K562 (cell line): ENCODE data around the gene GLIPR2. TPM values are rescaled to one million over a fixed set of nuclear protein-coding genes. Genes with fewer than 3 reads are reported as not detected.
A peak's percentile ranks its signal among the peaks of the same experiment; 100 is the strongest.

Experiments
- ATAC-seq: fragments of 200-7000 bp; cut with Tn5 transposase; 3 replicates; pipeline ENCODE4 v1.9.1; 2020; ENCODE audit warnings: moderate library complexity
- BruUV-seq: library from RNA; stranded (reverse); fragments of 400-500 nt; replicated peaks from 2 replicates; lab custom pipeline; 2021; lab: Mats Ljungman, UMichigan
- CTCF ChIA-PET: fragments of 300-600 bp; formaldehyde crosslinking; extraction: SDS; loops from one replicate; lab custom pipeline; 2021; ENCODE audit warnings: low intra/inter-chr PET ratio; lab: Yijun Ruan, JAX
- POLR2A ChIA-PET: fragments of 300-600, 350-650 bp; sonication (Branson Sonifier 250); formaldehyde crosslinking; extraction: SDS; loops from one replicate; lab custom pipeline; 2021; ENCODE audit warnings: antibody characterized with exemption, inconsistent platforms; lab: Yijun Ruan, JAX
- DNase-seq, 4 experiments: peaks; one replicate each; pipeline versions ENCODE4 v3.0.0 to v3.0.0-alpha.2; 2011 to 2018; ENCODE audit warnings: low spot score in 3 of 4, mixed read lengths in 3 of 4; ENCODE audit errors: extremely low read depth in 1 of 4
- FAIRE-seq: peaks from 2 replicates; lab custom pipeline; 2011; peaks lifted over from hg19 to GRCh38; lab: Jason Lieb, UNC
- H2AFZ ChIP-seq: 2 replicates; pipeline ENCODE4 v1.6.0; 2011; ENCODE audit warnings: low read depth, low read length, control low read depth, inconsistent platforms
- H3K27ac ChIP-seq: fragments of 200-600 bp; 3 replicates; pipeline ENCODE4 v1.8.0; 2011; ENCODE audit warnings: low read depth, mild to moderate bottlenecking, control low read depth, inconsistent platforms, low read length, moderate library complexity, mixed read lengths; ENCODE audit errors: extremely low read depth
- H3K27me3 ChIP-seq, 2 experiments: fragments of 300-600 bp in 1 of 2; 2 replicates in 1 of 2; 3 replicates in 1 of 2; pipeline versions ENCODE4 v1.6.0 to v1.8.0; 2011; ENCODE audit warnings: inconsistent platforms in 2 of 2, low read length in 2 of 2, mild to moderate bottlenecking in 1 of 2, mixed read lengths in 1 of 2, moderate library complexity in 1 of 2; ENCODE audit not compliant: control insufficient read depth in 2 of 2, insufficient read depth in 2 of 2
- H3K36me3 ChIP-seq: fragments of 300-600 bp; 3 replicates; pipeline ENCODE4 v1.8.0; 2011; ENCODE audit warnings: mild to moderate bottlenecking, low read length, inconsistent platforms; ENCODE audit not compliant: control insufficient read depth, insufficient read depth
- H3K4me1 ChIP-seq, 2 experiments: fragments of 200-600 bp in 1 of 2; replicated peaks in 1 of 2; 2 replicates in 1 of 2; 3 replicates in 1 of 2; pipeline versions ENCODE4 v1.5.1 to v1.8.0; 2011; ENCODE audit warnings: inconsistent platforms in 2 of 2, low read length in 2 of 2, mild to moderate bottlenecking in 1 of 2, mixed read lengths in 1 of 2, moderate library complexity in 1 of 2; ENCODE audit not compliant: control insufficient read depth in 2 of 2, insufficient read depth in 2 of 2
- H3K4me2 ChIP-seq: 2 replicates; pipeline ENCODE4 v1.6.1; 2011; ENCODE audit warnings: low read length, control low read depth, inconsistent platforms, mixed read lengths; ENCODE audit not compliant: insufficient read depth
- H3K4me3 ChIP-seq: fragments of 200-600 bp; sonication (generic), shearing (Covaris generic); 2 replicates; pipeline ENCODE4 v1.5.1; 2016; ENCODE audit warnings: control low read depth, inconsistent platforms
- H3K79me2 ChIP-seq: fragments of 200-600 bp; 3 replicates; pipeline ENCODE4 v1.8.0; 2011; ENCODE audit warnings: low read length, inconsistent platforms; ENCODE audit not compliant: control insufficient read depth, insufficient read depth
- H3K9ac ChIP-seq, 2 experiments: 2 replicates each; pipeline versions ENCODE4 v1.6.0 to v1.6.1; 2011; ENCODE audit warnings: low read depth in 2 of 2, low read length in 2 of 2, control low read depth in 1 of 2, inconsistent platforms in 1 of 2, mild to moderate bottlenecking in 1 of 2, mixed read lengths in 1 of 2; ENCODE audit not compliant: insufficient read depth in 1 of 2
- H3K9me1 ChIP-seq: one replicate; pipeline ENCODE4 v1.6.0; 2011; ENCODE audit warnings: inconsistent platforms, mild to moderate bottlenecking, low read length, moderate library complexity; ENCODE audit not compliant: control insufficient read depth, insufficient read depth
- H3K9me3 ChIP-seq: replicated peaks from 2 replicates; pipeline ENCODE4 v1.5.1; 2011; ENCODE audit warnings: low read depth, low read length, inconsistent platforms; ENCODE audit not compliant: control insufficient read depth, insufficient read depth
- H4K20me1 ChIP-seq: replicated peaks from 2 replicates; pipeline ENCODE4 v1.6.1; 2011; ENCODE audit warnings: low read length, inconsistent platforms, mixed read lengths; ENCODE audit not compliant: control insufficient read depth, insufficient read depth
- CREB3 ChIP-seq: fragments of 450-650 bp; conservative IDR thresholded peaks from 2 replicates; pipeline ENCODE4 v1.6.1; 2016; ENCODE audit warnings: missing genetic modification characterization, low read depth, mild to moderate bottlenecking, missing compliant biosample characterization, moderate library complexity
- REST ChIP-seq, 2 experiments: fragments of 450-650 bp; formaldehyde crosslinking in 1 of 2; IDR thresholded peaks; 2 replicates each; pipeline versions ENCODE4 v1.4.0 to v1.6.1; 2014 to 2020; ENCODE audit warnings: mild to moderate bottlenecking in 2 of 2, borderline replicate concordance in 1 of 2, low read depth in 1 of 2
- WGBS: fragments of 100-300 bp; shearing (Covaris generic); methylation state at CpG from one replicate; pipeline ENCODE4 v1.1.6; 2016; ENCODE audit warnings: low coverage, mixed read lengths; ENCODE audit not compliant: insufficient coverage; ENCODE audit errors: missing lambda C conversion rate; 5-methylcytosine and 5-hydroxymethylcytosine counted together
- in situ Hi-C: fragments of 300-500 bp; cut with MboI; formaldehyde crosslinking; loops from 4 replicates; pipeline ENCODE4 v1.15.0; 2018; ENCODE audit warnings: inconsistent platforms, mixed read lengths
- intact Hi-C: fragments of 100-400 bp; cut with micrococcal nuclease; formaldehyde crosslinking; loops from 2 replicates; pipeline ENCODE4 v1.14.2; 2022
- polyA plus RNA-seq, 8 experiments: library from polyadenylated mRNA; depleted of rRNA in 4 of 8; stranded (reverse) in 5 of 8; unstranded in 3 of 8; fragments of >200 nt; fragmentation: Nextera tagmentation in 2 of 8; fragmentation: Illumina TruSeq in 1 of 8; extraction: Ambion mirVana in 2 of 8; extraction: Trizol in 1 of 8; gene quantifications; 2 replicates each; pipeline versions ENCODE4 v1.2.1 to v1.2.3, GENCODE V29; 2011 to 2014; ENCODE audit warnings: inconsistent platforms in 1 of 8, missing spikeins in 1 of 8
- total RNA-seq, 7 experiments: library from RNA; depleted of rRNA in 6 of 7; stranded (reverse); fragments of >200 nt in 6 of 7; fragmentation: Illumina TruSeq in 2 of 7; extraction: Trizol in 2 of 7; gene quantifications; 2 replicates each; pipeline versions ENCODE4 v1.2.1 to v1.2.3, GENCODE V29; 2011 to 2021; ENCODE audit warnings: low replicate concordance in 1 of 7

The GLIPR2 gene
- total and polyA plus RNA-seq, 9 of the 15 experiments (the other 6 are each of a cell fraction or from before 2014, with no cell fraction given): 1.4 to 8.8 (median 2.9) TPM

GRCh38 chr9:36138901-36139300 is 2.4 kb downstream of the GLIPR2 start:
- FAIRE-seq: no peak
- no peak overlapping the region for H3K4me3 ChIP-seq
- no peak for ATAC-seq
- 78% methylated on average over 4 of the region's 5 CpGs for WGBS
- H2AFZ ChIP-seq: no peak overlapping the region
- H3K36me3 ChIP-seq: no peaks in the 10 kb centered on the region
- no peak for DNase-seq
- TF ChIP-seq REST (IDR thresholded peaks at IDR 0.05; ENCODE audit: borderline replicate concordance) (peak; percentile 39), REST (CRISPR knock-in tag; IDR thresholded peaks at IDR 0.05; ENCODE audit: low read depth) (no peak), CREB3 (tag) (no peak)
- H3K9me3 ChIP-seq: no peaks in the 10 kb centered on the region
- H3K4me1 ChIP-seq: peaks cover 28 to 54% of the 10 kb centered on the region in 2 experiments; a peak in 4 of 5 replicates
- H3K27ac ChIP-seq: no peak overlapping the region
- no peak overlapping the region for H3K4me2 ChIP-seq
- no TSS peak for BruUV-seq
- intact Hi-C loops (no loop called here), in situ Hi-C loops (no loop called here)
- no peaks in the 10 kb centered on the region for H3K27me3 ChIP-seq
- H4K20me1 ChIP-seq: no peaks in the 10 kb centered on the region; the same call in 1 of the 2 replicates
- CTCF ChIA-PET: no interaction called here
- POLR2A ChIA-PET: no interaction called here
- no peak overlapping the region for H3K9ac ChIP-seq
- H3K9me1 ChIP-seq: no peaks in the 10 kb centered on the region
- H3K79me2 ChIP-seq: peaks cover 6% of the 10 kb centered on the region; the same call in 1 of the 3 replicates
